Activated naive CD4-positive, alpha-beta T cell treated with anti-CD3 and anti-CD28 coated beads, Interleukin-2, amount 50 U/mL, for 72 hours (primary cell): Measurements from ENCODE around the gene THBD. TPM values are rescaled to one million over a fixed set of nuclear protein-coding genes. Genes with fewer than 3 reads are reported as not detected.
"Not testable (repeated sequence)": the region's sequence is repeated elsewhere in the genome, so short reads cannot be mapped to it uniquely, and the experiment has no call there.

ENCODE experiments used
- ATAC-seq, 2 donors: fragments of 150-1000 bp; cut with Tn5 transposase; 2 replicates each; pipeline ENCODE4 v1.10.0; 2021; ENCODE audit warnings: mild to moderate bottlenecking in 2 of 2, moderate library complexity in 2 of 2
- DNase-seq, 2 donors: peaks; one replicate each; pipeline ENCODE4 v3.0.0; 2021 to 2022; ENCODE audit warnings: low spot score in 2 of 2
- H3K27ac Mint-ChIP-seq, 2 donors: one replicate each; pipeline ENCODE4 v1.8.0; 2022; ENCODE audit warnings: mild to moderate bottlenecking in 2 of 2, mixed read lengths in 2 of 2
- H3K36me3 Mint-ChIP-seq, 2 donors: one replicate each; pipeline ENCODE4 v1.8.0; 2022; ENCODE audit warnings: mixed read lengths in 2 of 2
- H3K9me3 Mint-ChIP-seq, 2 donors: one replicate each; pipeline ENCODE4 v1.8.0; 2022; ENCODE audit warnings: mixed read lengths in 2 of 2
- total RNA-seq, 2 donors: library from RNA; stranded (reverse); gene quantifications; one replicate each; pipeline ENCODE4 v1.2.3, GENCODE V29; 2022

Gene THBD
- total RNA-seq, 2 donors from 2014 or later, result not detected

GRCh38 chr20:23033918-23034317 is 15.6 kb downstream of the THBD start:
- H3K36me3 Mint-ChIP-seq, result peaks cover 0 to 6% of the 10 kb centered on the region in 2 donors
- DNase-seq (no peak), ATAC-seq (no peak)
- H3K9me3 Mint-ChIP-seq, result no peaks in the 10 kb centered on the region
- H3K27ac Mint-ChIP-seq, result no peak overlapping the region

DNA sequence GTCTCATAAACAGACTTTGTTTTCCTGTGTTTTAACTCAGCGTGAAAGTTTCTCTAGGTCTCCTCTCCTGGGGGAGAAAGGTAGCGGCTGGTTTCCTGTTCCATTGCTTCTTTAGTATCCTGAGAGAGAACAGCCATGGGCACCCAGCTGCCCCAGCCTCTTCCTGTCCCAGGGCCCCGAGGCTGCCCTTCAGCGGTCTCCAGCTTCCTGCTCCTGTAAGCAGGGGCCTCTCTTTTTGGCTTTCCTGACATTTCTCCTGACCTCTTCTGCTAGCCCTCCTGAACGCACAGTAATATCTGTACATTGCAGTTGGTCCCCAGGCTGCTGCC is 16.8 kb downstream of the THBD start:
- DNase-seq, result no peak
- H3K27ac Mint-ChIP-seq, result no peak overlapping the region
- no peak for ATAC-seq
- no peaks in the 10 kb centered on the region for H3K9me3 Mint-ChIP-seq
- H3K36me3 Mint-ChIP-seq, result peaks cover 0 to 6% of the 10 kb centered on the region in 2 donors

- Mint-ChIP-seq H3K9me3 (no peaks in the 10 kb centered on the region), H3K27ac (no peak overlapping the region), H3K36me3 (peaks cover 0 to 6% of the 10 kb centered on the region in 2 donors)
- ATAC-seq, result no peak
- no peak for DNase-seq
Measured at GRCh38 chr20:23032056-23032749, 17.3 kb downstream of the THBD start.

DNA sequence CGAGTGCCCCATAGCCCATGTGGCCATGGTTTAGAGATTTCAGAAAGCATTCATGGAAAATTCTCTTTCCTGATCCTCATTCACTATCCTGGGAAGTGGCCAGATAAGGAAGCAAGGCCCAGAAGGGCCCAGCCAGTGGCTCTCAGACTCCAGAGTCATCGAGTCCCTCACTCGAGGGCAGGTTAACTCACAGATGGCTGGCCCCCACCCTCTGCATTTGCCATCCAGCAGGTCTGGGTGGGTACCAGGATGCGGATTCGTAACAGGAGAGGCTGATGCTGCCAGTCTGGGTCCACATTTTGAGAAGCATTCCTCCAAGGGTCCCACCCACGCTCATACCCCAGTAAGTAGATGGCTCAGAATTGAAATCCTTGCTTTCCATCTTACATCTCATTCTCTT is 18.1 kb downstream of the THBD start:
- ATAC-seq, result no peak
- H3K27ac Mint-ChIP-seq, result no peak overlapping the region
- peaks cover 0 to 6% of the 10 kb centered on the region in 2 donors for H3K36me3 Mint-ChIP-seq

GRCh38 chr20:23029324-23029723 is 20.1 kb downstream of the THBD start:
- ATAC-seq (no peak), DNase-seq (no peak)
- Mint-ChIP-seq H3K27ac (no peak overlapping the region), H3K36me3 (no peaks in the 10 kb centered on the region), H3K9me3 (no peaks in the 10 kb centered on the region)

More for the DNA sequence above, 18.1 kb downstream of the THBD start:
- DNase-seq, result no peak
- no peaks in the 10 kb centered on the region for H3K9me3 Mint-ChIP-seq

- no peak for ATAC-seq
- no peak for DNase-seq
- H3K27ac Mint-ChIP-seq, result no peak overlapping the region
- no peaks in the 10 kb centered on the region for H3K9me3 Mint-ChIP-seq
- H3K36me3 Mint-ChIP-seq, result no peaks in the 10 kb centered on the region
Measured at GRCh38 chr20:23028392-23028791, 21.1 kb downstream of the THBD start.

DNA sequence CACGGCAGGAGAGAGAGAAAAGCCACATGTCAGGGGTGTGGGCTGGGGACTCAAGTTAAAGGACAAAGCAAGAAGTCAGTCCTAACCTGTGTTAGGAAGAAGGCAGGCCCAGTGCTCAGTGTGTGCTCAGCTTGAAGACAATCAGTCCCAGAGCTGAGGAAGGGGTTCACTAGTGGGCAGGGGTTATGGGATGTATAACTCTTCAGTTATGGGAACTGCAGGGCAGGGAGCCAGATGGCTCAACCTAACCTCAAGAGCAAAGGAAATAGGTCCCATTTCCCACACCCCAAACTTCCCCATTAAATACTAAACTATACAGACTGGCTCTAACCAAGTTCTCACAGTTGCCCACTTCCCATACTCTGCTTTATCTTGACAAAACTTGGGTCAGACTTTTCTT is 21.8 kb downstream of the THBD start:
- no peaks in the 10 kb centered on the region for H3K36me3 Mint-ChIP-seq
- no peaks in the 10 kb centered on the region for H3K9me3 Mint-ChIP-seq
- ATAC-seq (no peak), DNase-seq (no peak)
- no peak overlapping the region for H3K27ac Mint-ChIP-seq

DNA sequence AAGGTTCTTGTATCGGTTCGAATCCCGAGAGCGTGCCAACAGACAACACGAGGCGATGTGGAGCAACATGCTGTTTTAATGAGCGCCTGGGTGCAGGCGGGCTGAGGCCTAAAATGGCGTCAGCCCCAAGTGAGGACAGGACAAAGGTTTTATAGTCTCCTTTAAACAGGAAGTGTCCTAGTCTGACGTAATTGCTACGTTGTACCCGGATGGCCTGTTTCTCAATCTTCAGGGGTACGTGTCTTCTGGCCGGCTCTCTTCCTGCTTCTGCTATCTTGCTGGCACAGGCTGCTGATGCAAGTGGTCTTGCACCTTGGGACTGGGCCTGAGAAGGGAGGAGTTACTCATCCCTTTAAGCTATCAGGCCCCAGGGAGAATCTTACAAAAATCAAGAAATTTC is 24.0 kb downstream of the THBD start:
- not testable (repeated sequence) for H3K27ac Mint-ChIP-seq, H3K9me3 Mint-ChIP-seq, H3K36me3 Mint-ChIP-seq, ATAC-seq, DNase-seq

DNA sequence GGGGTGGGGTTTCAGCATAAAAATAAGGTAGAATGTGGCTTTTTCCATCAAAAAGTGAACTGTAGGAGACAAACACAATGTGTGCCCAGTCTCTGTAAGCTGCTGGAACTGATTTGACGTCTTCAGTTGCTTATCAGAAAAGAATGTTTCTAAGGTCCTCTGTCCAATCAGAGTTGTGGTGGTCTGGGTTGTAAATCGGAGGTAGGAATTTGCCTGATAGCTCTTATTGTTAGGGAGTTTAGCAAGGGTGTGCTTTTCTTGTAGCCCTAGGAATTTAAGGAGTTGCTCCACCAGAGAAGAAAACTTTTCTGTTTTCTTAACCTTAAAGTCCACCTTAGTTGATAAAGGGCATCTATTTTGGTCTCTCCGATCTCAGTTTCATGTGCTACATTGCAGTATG is 24.8 kb downstream of the THBD start:
- no peaks in the 10 kb centered on the region for H3K36me3 Mint-ChIP-seq
- no peaks in the 10 kb centered on the region for H3K9me3 Mint-ChIP-seq
- ATAC-seq (no peak), DNase-seq (no peak)
- H3K27ac Mint-ChIP-seq, result no peak overlapping the region

GRCh38 chr20:23023621-23024177 is 25.8 kb downstream of the THBD start:
- Mint-ChIP-seq H3K36me3 (no peaks in the 10 kb centered on the region), H3K9me3 (no peaks in the 10 kb centered on the region), H3K27ac (no peak overlapping the region)
- DNase-seq, result no peak
- no peak for ATAC-seq

DNA sequence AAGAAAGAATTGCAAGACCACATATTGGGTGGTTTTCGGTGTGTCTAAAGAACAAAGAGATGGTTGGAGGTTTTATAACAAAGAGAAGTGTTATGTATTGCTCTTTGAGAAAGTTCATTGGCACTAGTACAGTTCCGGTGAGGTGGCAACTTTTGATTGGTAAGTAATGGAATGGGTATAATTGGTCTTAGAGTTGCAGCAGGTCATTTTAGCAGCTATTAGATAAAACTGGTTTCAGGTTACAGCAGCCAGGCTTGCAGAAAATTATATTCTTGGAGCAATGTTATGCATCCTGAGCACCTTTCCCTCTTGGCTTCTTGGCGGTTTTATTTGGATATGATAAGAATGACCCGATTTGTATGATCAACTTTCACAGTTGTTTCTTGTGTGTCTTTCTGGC is 26.6 kb downstream of the THBD start:
- no peak for ATAC-seq
- no peak overlapping the region for H3K27ac Mint-ChIP-seq

DNA sequence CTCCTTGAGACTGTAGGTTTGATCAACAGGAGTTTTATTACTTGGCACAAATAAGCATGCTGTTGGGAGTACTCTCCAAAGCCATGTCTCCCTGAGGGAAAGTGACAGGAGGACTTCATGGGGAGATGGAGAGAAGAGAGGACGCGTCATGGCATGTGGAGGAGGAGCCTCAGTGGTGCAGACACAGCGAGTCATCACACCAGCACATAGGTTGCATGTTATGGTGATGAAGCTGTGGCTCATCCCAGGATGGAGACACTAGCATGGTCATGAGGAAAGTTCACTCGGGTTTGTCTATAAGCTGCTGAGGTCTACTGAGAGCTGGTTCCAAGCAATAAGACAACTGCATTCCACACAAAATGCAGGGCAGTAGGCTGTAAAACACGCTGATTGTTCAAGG is 27.5 kb downstream of the THBD start:
- ATAC-seq (no peak), DNase-seq (no peak)
- Mint-ChIP-seq H3K27ac (no peak overlapping the region), H3K36me3 (no peaks in the 10 kb centered on the region), H3K9me3 (no peaks in the 10 kb centered on the region)

More for the DNA sequence above, 26.6 kb downstream of the THBD start:
- no peak for DNase-seq
- Mint-ChIP-seq H3K9me3 (no peaks in the 10 kb centered on the region), H3K36me3 (no peaks in the 10 kb centered on the region)

DNA sequence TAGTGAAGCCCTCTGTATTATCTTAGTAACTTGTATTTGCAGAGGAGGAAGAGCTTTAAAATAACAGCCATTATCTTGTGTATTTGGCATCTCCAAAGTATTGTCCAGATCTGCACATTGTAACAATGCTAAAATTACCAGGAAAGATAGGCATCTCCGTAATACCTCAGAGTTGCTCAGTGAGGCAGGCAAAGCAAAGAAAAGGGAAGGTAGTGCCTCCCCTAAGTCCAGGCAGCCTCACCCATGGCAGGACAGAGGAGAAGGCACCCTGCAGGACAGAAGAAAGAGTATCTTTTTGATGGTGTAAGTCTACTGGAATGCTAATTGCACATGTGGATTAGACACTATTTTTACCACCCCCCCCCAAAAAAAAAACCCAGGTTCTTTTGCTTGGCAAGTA is 27.9 kb downstream of the THBD start:
- ATAC-seq, result no peak
- Mint-ChIP-seq H3K36me3 (no peaks in the 10 kb centered on the region), H3K9me3 (no peaks in the 10 kb centered on the region), H3K27ac (no peak overlapping the region)
- no peak for DNase-seq

DNA sequence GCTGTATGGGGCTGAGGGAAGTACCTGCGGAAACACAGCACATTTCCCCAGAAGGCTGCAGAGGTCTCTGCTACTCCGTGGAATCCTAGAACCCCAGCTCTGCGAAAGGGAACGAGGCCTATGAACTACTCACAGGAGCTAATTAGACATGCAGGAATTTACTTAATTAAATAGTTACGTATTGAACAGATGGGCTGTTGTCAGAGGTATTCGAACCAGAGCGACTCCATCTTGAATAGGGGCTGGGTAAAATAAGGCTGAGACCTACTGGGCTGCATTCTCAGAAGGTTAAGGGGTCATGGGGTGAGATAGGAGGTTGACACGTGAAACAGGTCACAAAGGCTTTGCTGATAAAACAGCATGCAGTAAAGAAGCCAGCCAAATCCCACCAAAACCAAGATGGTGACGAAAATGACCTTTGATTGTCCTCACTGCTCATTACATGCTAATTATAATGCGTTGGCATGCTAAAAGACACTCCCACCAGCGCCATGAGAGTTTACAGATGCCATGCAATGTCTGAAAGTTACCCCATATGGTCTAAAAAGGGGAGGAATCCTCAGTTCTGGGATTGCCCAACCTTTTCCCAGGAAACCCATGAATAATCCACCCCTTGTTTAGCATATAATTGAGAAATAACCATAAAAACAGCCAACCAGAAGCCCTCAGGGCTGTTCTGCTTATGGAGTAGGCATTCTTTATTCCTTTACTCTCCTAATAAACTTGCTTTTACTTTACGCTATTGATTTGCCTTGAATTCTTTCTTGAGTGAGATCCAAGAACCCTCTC is 29.0 kb downstream of the THBD start:
- H3K36me3 Mint-ChIP-seq, result no peaks in the 10 kb centered on the region
- no peaks in the 10 kb centered on the region for H3K9me3 Mint-ChIP-seq
- DNase-seq (no peak), ATAC-seq (no peak)
- H3K27ac Mint-ChIP-seq, result no peak overlapping the region

DNA sequence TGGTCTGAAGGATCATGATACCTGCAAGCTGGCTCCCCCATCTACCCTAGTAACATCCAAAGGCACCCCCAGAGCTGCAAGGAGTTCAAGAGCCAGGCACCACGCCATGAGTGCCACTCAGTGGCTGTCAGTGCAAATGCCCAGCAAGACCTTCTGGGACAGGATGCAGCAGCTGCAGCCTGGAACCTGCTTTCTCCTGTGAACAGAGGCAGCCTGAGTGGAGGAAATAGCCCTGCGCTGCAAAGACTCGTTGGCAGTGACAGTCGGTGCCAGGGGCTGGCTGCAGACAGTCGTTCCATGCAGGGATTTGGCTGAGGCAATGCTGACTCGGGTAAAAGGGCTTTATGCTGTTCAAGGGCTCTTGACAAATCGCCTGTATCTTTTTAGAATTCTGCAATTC is 30.1 kb downstream of the THBD start:
- Mint-ChIP-seq H3K27ac (no peak overlapping the region), H3K36me3 (no peaks in the 10 kb centered on the region), H3K9me3 (no peaks in the 10 kb centered on the region)
- ATAC-seq (no peak), DNase-seq (no peak)

DNA sequence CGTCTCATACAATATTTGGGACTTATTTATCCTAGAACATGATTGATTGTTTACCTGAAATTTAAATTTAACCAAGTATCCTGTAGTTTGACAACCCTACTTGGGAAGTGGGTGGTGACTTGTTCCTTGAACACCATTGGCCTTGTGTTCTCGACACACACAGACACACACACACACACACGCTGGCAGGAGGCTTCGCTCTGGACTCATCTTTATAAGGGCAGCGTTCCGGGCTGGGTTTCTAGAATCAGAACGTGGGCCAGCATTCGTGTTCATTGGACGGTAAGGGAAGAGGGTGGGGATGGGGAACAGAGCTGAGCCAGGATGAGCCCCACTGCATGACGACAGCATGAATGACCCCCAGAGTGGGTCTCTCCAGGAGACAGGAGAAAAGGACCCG is 30.5 kb downstream of the THBD start:
- DNase-seq, result no peak
- ATAC-seq, result no peak
- no peaks in the 10 kb centered on the region for H3K36me3 Mint-ChIP-seq
- H3K9me3 Mint-ChIP-seq, result no peaks in the 10 kb centered on the region
- H3K27ac Mint-ChIP-seq, result no peak overlapping the region

GRCh38 chr20:23018432-23018831 is 31.0 kb downstream of the THBD start:
- Mint-ChIP-seq H3K36me3 (no peaks in the 10 kb centered on the region), H3K9me3 (no peaks in the 10 kb centered on the region), H3K27ac (no peak overlapping the region)
- ATAC-seq, result no peak
- no peak for DNase-seq

- Mint-ChIP-seq H3K27ac (no peak overlapping the region), H3K9me3 (no peaks in the 10 kb centered on the region), H3K36me3 (no peaks in the 10 kb centered on the region)
- DNase-seq (no peak), ATAC-seq (no peak)
Measured at GRCh38 chr20:23017516-23017915, 32.0 kb downstream of the THBD start.
